AG04450 (cell line): Measurements from ENCODE around the gene TBX2. TPM values are rescaled to one million over a fixed set of nuclear protein-coding genes. Genes with fewer than 3 reads are reported as not detected.

Experiments
- CTCF ChIA-PET: fragments of 300-600, 350-600 bp; formaldehyde crosslinking; extraction: SDS; loops from one replicate; lab custom pipeline; 2022; ENCODE audit warnings: antibody characterized with exemption, inconsistent platforms; lab: Charles Lee
- POLR2A ChIA-PET: fragments of 350-600 bp; formaldehyde crosslinking; extraction: SDS; loops from one replicate; lab custom pipeline; 2021; ENCODE audit warnings: antibody characterized with exemption, inconsistent platforms; lab: Yijun Ruan, JAX
- DNase-seq: peaks from one replicate; pipeline ENCODE4 v3.0.0-alpha.2; 2011; ENCODE audit warnings: low read depth, low spot score
- H3K27ac ChIP-seq: one replicate; pipeline ENCODE4 v1.5.1; 2012; ENCODE audit warnings: low read depth, low read length, control low read depth
- H3K27me3 ChIP-seq: one replicate; pipeline ENCODE4 v1.6.0; 2012; ENCODE audit warnings: low read length; ENCODE audit not compliant: control insufficient read depth, insufficient read depth
- H3K4me3 ChIP-seq: 2 replicates; pipeline ENCODE4 v1.5.1; 2011; ENCODE audit warnings: mild to moderate bottlenecking, low read depth, low read length, control low read depth
- H3K9me3 ChIP-seq: 2 replicates; pipeline ENCODE4 v1.5.1; 2012; ENCODE audit warnings: low read length; ENCODE audit not compliant: control insufficient read depth, insufficient read depth
- CTCF ChIP-seq: IDR thresholded peaks from 2 replicates; pipeline ENCODE4 v1.5.1; 2011; ENCODE audit warnings: low read depth, low read length, control low read depth, inconsistent platforms
- polyA plus RNA-seq: library from polyadenylated mRNA; depleted of rRNA; stranded (reverse); fragments of >200 nt; gene quantifications from 2 replicates; pipeline ENCODE4 v1.2.3, GENCODE V29; 2011

The TBX2 gene
- polyA plus RNA-seq, 1 experiment, result 18.3 TPM

- no peak for DNase-seq
- CTCF ChIA-PET, result interaction anchor here (1.7 to 7.6 kb wide), 2 partner anchors 132 to 155 kb away, joined by 5 to 50 read pairs; no protein-coding TSS in a partner anchor
- POLR2A ChIA-PET, result interaction anchor here (0.5 kb wide), 1 partner anchor 17 kb away, joined by 3 read pairs; no protein-coding TSS in a partner anchor
Observed at GRCh38 chr17:61419496-61420046, 19.9 kb downstream of the TBX2 start.

GRCh38 chr17:61420052-61420451, 20.4 kb downstream of the TBX2 start:
- H3K9me3 ChIP-seq, result no peaks in the 10 kb centered on the region
- no peak overlapping the region for H3K4me3 ChIP-seq
- no peak overlapping the region for H3K27ac ChIP-seq
- no peak for DNase-seq
- TF ChIP-seq CTCF, result no peak
- ChIA-PET POLR2A (no interaction called here), CTCF (interaction anchor here (1.2 to 7.6 kb wide), 3 partner anchors 8 to 155 kb away, joined by 5 to 50 read pairs (median 5); no protein-coding TSS in a partner anchor)
- peaks cover 5% of the 10 kb centered on the region for H3K27me3 ChIP-seq

More at GRCh38 chr17:61419496-61420046, 19.9 kb downstream of the TBX2 start:
- TF ChIP-seq CTCF, result no peak
- no peak overlapping the region for H3K4me3 ChIP-seq
- peaks cover 4% of the 10 kb centered on the region; the same call in 1 of the 2 replicates for H3K9me3 ChIP-seq
- peaks cover 5% of the 10 kb centered on the region for H3K27me3 ChIP-seq
- no peak overlapping the region for H3K27ac ChIP-seq

GRCh38 chr17:61420745-61421398, 21.2 kb downstream of the TBX2 start:
- no peak overlapping the region for H3K27ac ChIP-seq
- H3K9me3 ChIP-seq, result no peaks in the 10 kb centered on the region
- no peak overlapping the region for H3K4me3 ChIP-seq
- no peak for TF ChIP-seq CTCF
- H3K27me3 ChIP-seq, result peaks cover 5% of the 10 kb centered on the region
- ChIA-PET POLR2A (interaction anchor here (0.7 to 1.0 kb wide), 2 partner anchors 9 to 46 kb away, joined by 3 read pairs; no protein-coding TSS in a partner anchor), CTCF (interaction anchor here (1.2 to 7.6 kb wide), 3 partner anchors 9 to 154 kb away, joined by 5 to 50 read pairs (median 5); no protein-coding TSS in a partner anchor)
- no peak for DNase-seq

GRCh38 chr17:61421460-61421859, 21.8 kb downstream of the TBX2 start:
- H3K9me3 ChIP-seq, result no peaks in the 10 kb centered on the region
- no peak for TF ChIP-seq CTCF
- ChIA-PET POLR2A (interaction anchor here (1.0 kb wide), 1 partner anchor 9 kb away, joined by 3 read pairs; no protein-coding TSS in a partner anchor), CTCF (interaction anchor here (7.6 kb wide), 1 partner anchor 130 kb away, joined by 50 read pairs; no protein-coding TSS in a partner anchor)
- no peak overlapping the region for H3K4me3 ChIP-seq
- no peak for DNase-seq
- H3K27me3 ChIP-seq, result peaks cover 5% of the 10 kb centered on the region
- no peak overlapping the region for H3K27ac ChIP-seq
